Mesendoderm (in vitro differentiated cells): ENCODE data around the gene RPL10.
"Not testable (repeated sequence)": the region's sequence is repeated elsewhere in the genome, so short reads cannot be mapped to it uniquely, and the experiment has no call there.

ENCODE experiments used
- DNase-seq: peaks from one replicate; pipeline ENCODE4 v3.0.0; 2013
- H2AK5ac ChIP-seq: 2 replicates; pipeline ENCODE4 v1.6.1; 2013; ENCODE audit warnings: low read length, inconsistent platforms
- H2BK120ac ChIP-seq: 2 replicates; pipeline ENCODE4 v1.6.1; 2013; ENCODE audit warnings: low read depth, mild to moderate bottlenecking, low read length, moderate library complexity, mixed read lengths
- H2BK15ac ChIP-seq: replicated peaks from 2 replicates; pipeline ENCODE4 v1.6.1; 2013; ENCODE audit warnings: low read depth, mild to moderate bottlenecking, moderate library complexity
- H2BK5ac ChIP-seq: 2 replicates; pipeline ENCODE4 v1.6.1; 2013; ENCODE audit warnings: low read length, inconsistent platforms
- H3K18ac ChIP-seq: 2 replicates; pipeline ENCODE4 v1.6.1; 2013; ENCODE audit warnings: mild to moderate bottlenecking, low read length, mixed read lengths
- H3K23ac ChIP-seq: one replicate; pipeline ENCODE4 v1.6.1; 2013; ENCODE audit warnings: low read length
- H3K27ac ChIP-seq: 2 replicates; pipeline ENCODE4 v1.5.1; 2013; ENCODE audit warnings: low read depth, mild to moderate bottlenecking, inconsistent platforms, low read length, moderate library complexity
- H3K27me3 ChIP-seq: 2 replicates; pipeline ENCODE4 v1.6.1; 2013; ENCODE audit warnings: low read length, control low read depth, mild to moderate bottlenecking, inconsistent platforms; ENCODE audit not compliant: insufficient read depth, poor library complexity
- H3K36me3 ChIP-seq: 2 replicates; pipeline ENCODE4 v1.6.1; 2013; ENCODE audit warnings: low read length, inconsistent platforms; ENCODE audit not compliant: control insufficient read depth, insufficient read depth
- H3K4ac ChIP-seq: one replicate; pipeline ENCODE4 v1.6.1; 2013; ENCODE audit warnings: low read depth, mild to moderate bottlenecking, low read length, moderate library complexity
- H3K4me1 ChIP-seq: 2 replicates; pipeline ENCODE4 v1.6.1; 2013; ENCODE audit warnings: low read depth, low read length, inconsistent platforms; ENCODE audit not compliant: control insufficient read depth
- H3K4me2 ChIP-seq: 2 replicates; pipeline ENCODE4 v1.6.1; 2013; ENCODE audit warnings: low read length
- H3K4me3 ChIP-seq: 2 replicates; pipeline ENCODE4 v1.5.1; 2013; ENCODE audit warnings: mild to moderate bottlenecking, low read length
- H3K56ac ChIP-seq: one replicate; pipeline ENCODE4 v1.6.1; 2013; ENCODE audit warnings: low read length
- H3K79me1 ChIP-seq: 2 replicates; pipeline ENCODE4 v1.6.1; 2013; ENCODE audit warnings: low read length, inconsistent platforms
- H3K79me2 ChIP-seq: 2 replicates; pipeline ENCODE4 v1.6.1; 2013; ENCODE audit warnings: mild to moderate bottlenecking, low read length; ENCODE audit not compliant: control insufficient read depth, insufficient read depth
- H3K9ac ChIP-seq: 2 replicates; pipeline ENCODE4 v1.6.1; 2013; ENCODE audit warnings: low read length, inconsistent platforms
- H4K5ac ChIP-seq: one replicate; pipeline ENCODE4 v1.6.1; 2013; ENCODE audit warnings: low read length
- H4K8ac ChIP-seq: one replicate; pipeline ENCODE4 v1.6.1; 2013; ENCODE audit warnings: low read depth, mild to moderate bottlenecking, control low read depth, low read length, moderate library complexity
- WGBS: extraction: QIAGEN DNeasy Blood & Tissue Kit; methylation state at CpG from one replicate; pipeline ENCODE4 v1.1.7; 2013; ENCODE audit warnings: low lambda C conversion rate, missing lambda C conversion rate; ENCODE audit not compliant: insufficient coverage; ENCODE audit errors: extremely low coverage; 5-methylcytosine and 5-hydroxymethylcytosine counted together

RPL10 gene

DNA sequence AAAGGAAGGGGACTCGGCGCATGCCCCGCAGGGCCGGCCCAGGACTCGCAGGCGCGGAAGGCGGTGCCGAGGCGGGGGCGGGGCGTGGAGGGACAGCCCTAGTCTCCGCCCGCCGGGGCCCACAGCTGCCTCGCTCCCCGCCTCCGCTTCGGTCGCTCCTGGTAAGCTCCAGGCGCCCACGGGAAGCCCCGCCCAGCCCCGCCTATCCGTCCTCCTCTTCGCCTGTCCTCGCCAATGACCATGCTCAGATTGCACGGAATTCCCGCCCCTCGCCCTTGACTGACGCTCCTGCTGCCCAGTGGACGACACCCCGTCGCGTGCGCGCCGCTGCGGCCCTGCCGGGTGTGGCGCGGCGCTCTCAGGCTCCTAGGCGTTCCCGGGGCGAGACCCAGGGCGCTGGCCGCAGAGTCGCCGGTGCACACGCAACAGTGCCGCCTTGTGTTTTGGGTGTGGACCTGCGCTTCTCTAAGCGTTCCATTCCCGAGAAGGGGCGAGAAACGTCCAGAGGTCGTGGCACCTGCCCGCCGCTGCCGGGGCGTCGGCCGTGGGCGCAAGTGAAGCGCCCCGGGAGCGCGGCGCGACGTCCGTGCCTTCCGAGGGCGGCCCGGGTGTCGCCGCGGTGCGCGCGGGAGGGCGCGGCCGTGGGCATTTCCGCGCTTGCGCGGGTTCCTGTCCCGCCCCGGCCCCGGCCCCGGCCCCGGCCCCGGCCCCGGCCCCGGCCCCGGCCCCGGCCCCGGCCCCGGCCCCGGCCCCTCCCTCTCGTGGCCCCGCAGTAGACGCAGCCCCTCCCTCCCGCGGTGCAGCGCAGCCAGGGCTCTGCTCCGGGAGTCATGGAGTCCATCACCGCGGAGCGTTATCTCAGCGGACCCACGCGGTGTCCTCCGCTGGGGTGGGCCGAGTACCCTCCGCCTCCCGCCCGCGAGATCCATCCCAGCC lies 8.1 kb upstream of the RPL10 start:
- H3K27me3 ChIP-seq, H3K79me1 ChIP-seq, H3K56ac ChIP-seq, H4K5ac ChIP-seq, H2AK5ac ChIP-seq, DNase-seq, H2BK5ac ChIP-seq, H3K23ac ChIP-seq, H3K4me1 ChIP-seq, H3K4me3 ChIP-seq, H3K4ac ChIP-seq, H3K9ac ChIP-seq, H3K36me3 ChIP-seq, H2BK15ac ChIP-seq, H2BK120ac ChIP-seq, H3K79me2 ChIP-seq, H3K18ac ChIP-seq, H3K4me2 ChIP-seq, H3K27ac ChIP-seq, H4K8ac ChIP-seq: not testable (repeated sequence)
- WGBS = no CpG with 5 or more reads among the region's 121 CpGs

DNA sequence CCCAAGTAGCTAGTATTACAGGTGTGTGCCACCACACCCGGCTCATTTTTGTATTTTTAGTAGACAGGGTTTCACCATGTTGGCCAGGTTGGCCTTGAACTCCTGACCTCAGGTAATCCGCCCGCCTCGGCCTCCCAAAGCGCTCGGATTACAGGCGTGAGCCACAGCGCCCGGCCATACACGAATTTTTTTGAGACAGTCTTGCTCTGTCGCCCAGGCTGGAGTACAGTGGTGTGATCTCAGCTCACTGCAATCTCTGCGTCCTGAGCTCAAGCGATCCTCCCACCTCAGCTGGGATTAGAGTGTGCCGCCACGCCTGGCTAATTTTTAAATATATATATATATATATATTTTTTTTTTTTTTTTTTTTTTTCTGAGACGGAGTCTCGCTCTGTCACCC lies 1.8 kb upstream of the RPL10 start:
- Histone ChIP-seq H3K4ac (peak overlapping the region; percentile 4), H3K79me2 (peaks cover 15% of the 10 kb centered on the region), H3K36me3 (peaks cover 12% of the 10 kb centered on the region)
- H2BK120ac ChIP-seq, H2AK5ac ChIP-seq, H3K27ac ChIP-seq, H2BK5ac ChIP-seq, H4K5ac ChIP-seq, H4K8ac ChIP-seq, H3K4me3 ChIP-seq, H3K4me2 ChIP-seq, H3K9ac ChIP-seq, H3K79me1 ChIP-seq, H3K27me3 ChIP-seq, H2BK15ac ChIP-seq, H3K18ac ChIP-seq, DNase-seq, H3K4me1 ChIP-seq, H3K23ac ChIP-seq, H3K56ac ChIP-seq: not testable (repeated sequence)
- no CpG with 5 or more reads among the region's 17 CpGs for WGBS

DNA sequence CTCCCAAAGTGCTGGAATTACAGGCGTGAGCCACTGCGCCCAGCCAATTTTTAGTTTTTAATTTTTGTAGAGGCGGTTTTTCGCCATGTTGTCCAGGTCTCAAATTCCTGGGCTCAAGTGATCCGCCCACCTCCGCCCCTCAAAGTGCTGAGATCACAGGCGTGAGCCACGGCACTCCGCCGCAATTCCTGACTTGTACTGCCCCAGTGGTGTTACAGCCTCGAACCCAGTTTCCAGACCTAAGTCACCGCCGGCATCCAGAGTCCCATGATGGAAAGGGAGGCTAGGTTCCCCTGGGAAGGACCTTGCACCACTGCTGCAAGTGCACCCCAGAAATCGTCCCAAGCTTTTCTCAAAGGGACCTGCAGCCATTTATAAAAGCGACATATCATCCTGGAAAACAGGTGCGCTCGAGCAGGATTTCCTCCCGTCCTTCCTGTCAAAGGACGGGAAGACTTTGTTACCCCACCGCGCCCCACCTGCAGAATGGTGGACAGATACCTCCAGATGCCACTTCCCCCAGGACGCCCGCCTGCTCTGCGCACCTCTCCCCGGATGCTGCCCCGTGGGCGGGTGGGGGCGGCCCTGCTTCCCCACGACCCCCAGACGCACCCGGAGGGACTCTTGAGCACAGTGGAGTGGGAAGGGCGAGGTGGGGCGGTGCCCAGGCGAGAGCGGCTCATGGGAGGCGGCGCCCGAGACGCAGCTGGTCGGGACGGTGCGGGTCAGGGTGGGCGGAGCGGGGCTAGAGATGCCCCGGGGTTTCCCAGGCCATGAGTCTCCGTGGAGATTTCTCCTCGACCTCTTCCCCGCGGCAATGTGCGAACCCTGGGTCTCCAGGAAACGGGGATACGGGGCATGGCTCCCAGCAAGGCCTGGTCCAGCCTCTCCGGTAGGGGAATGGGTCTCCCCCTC lies 947 bp upstream of the RPL10 start:
- no CpG with 5 or more reads among the region's 53 CpGs for WGBS
- DNase-seq = peak; percentile 68

DNA sequence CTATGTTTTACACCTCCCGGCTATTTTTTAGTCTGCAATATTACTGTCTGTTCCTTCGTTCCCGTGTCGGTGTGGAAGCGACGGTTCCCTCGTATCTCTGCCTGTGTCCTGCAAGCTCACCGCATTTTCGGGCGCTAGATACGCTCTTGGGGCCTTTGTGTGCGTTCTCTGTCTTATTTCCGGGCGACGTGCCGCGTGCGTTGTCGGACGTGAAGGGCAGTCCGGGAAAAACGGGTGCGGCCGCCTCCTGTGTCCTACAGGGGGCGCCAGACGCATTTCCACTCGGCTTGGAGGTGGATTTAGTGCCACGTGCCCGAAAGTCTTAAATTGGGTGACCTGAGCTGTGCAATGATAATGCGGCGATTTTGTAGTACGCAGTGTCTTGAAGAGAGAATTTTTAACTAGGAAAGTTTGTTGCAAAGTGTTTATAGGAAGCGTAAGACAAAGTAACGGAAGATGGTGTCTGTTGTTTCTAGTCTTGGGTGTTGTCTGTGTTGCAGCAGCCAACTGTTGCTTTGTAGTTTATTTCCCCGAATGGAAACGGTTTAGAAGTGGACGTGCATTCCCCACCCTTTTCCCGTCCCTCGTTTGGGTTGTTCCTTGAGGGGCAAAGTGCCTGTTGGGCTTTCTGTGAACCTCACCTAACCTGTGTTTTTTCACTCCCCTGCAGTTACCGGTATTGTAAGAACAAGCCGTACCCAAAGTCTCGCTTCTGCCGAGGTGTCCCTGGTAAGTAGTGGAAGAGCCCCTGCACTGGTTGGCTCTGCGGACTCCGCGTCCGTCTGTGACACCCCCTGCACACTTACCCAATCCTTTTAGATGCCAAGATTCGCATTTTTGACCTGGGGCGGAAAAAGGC lies 720 bp downstream of the RPL10 start:
- peak; percentile 82 for DNase-seq
- no peaks in the 10 kb centered on the region for H3K27me3 ChIP-seq
- no peak overlapping the region for H2BK15ac ChIP-seq
- H3K23ac ChIP-seq = peak overlapping the region; percentile 80
- no CpG with 5 or more reads among the region's 49 CpGs for WGBS
- H2BK5ac ChIP-seq = no peak overlapping the region
- H3K4me1 ChIP-seq = no peaks in the 10 kb centered on the region
- H4K8ac ChIP-seq = no peak overlapping the region
- peaks cover 1% of the 10 kb centered on the region for H3K79me1 ChIP-seq
- peak overlapping the region; percentile 99 for H3K9ac ChIP-seq
- no peak overlapping the region for H2BK120ac ChIP-seq
- peak overlapping the region; percentile 92 for H3K56ac ChIP-seq
- peak overlapping the region; percentile 71 for H4K5ac ChIP-seq
- H3K4me3 ChIP-seq = peak overlapping the region; percentile 98
- peaks cover 12% of the 10 kb centered on the region for H3K36me3 ChIP-seq
- H3K18ac ChIP-seq = peak overlapping the region; percentile 55
- peaks cover 15% of the 10 kb centered on the region for H3K79me2 ChIP-seq
- H3K4me2 ChIP-seq = peak overlapping the region; percentile 67
- no peak overlapping the region for H2AK5ac ChIP-seq
- H3K4ac ChIP-seq = peak overlapping the region; percentile 93
- H3K27ac ChIP-seq = peak overlapping the region; percentile 65

More for the DNA sequence above, 947 bp upstream of the RPL10 start:
- Histone ChIP-seq H3K4me1 (no peaks in the 10 kb centered on the region), H3K9ac (peak overlapping the region; percentile 91), H3K23ac (peak overlapping the region; percentile 45), H3K56ac (peak overlapping the region; percentile 87), H2BK15ac (no peak overlapping the region), H2BK120ac (no peak overlapping the region), H3K27me3 (no peaks in the 10 kb centered on the region), H2AK5ac (no peak overlapping the region), H3K79me1 (peaks cover 1% of the 10 kb centered on the region), H4K5ac (no peak overlapping the region), H2BK5ac (peak overlapping the region; percentile 55), H4K8ac (no peak overlapping the region), H3K4me3 (peak overlapping the region; percentile 66), H3K4me2 (peak overlapping the region; percentile 71), H3K79me2 (peaks cover 15% of the 10 kb centered on the region), H3K27ac (peak overlapping the region; percentile 94), H3K36me3 (peaks cover 12% of the 10 kb centered on the region), H3K18ac (peak overlapping the region; percentile 90), H3K4ac (peak overlapping the region; percentile 77)
